Muscle of leg (tissue), 9 donors: ENCODE data around the gene GREB1. TPM values are rescaled to one million over a fixed set of nuclear protein-coding genes. Genes with fewer than 3 reads are reported as not detected.

Source experiments
- polyA plus RNA-seq, 8 donors: library from polyadenylated mRNA; unstranded; fragments of 120-200 nt; gene quantifications; one replicate each; pipeline versions ENCODE4 v1.2.1 to v1.2.3, GENCODE V29; 2013; ENCODE audit warnings: inconsistent platforms in 1 of 8, low replicate concordance in 1 of 8; ENCODE audit not compliant: insufficient read length in 8 of 8, insufficient read depth in 1 of 8
- total RNA-seq: library from RNA; stranded (reverse); fragments of 120-200 nt; gene quantifications from one replicate; pipeline ENCODE4 v1.2.4, GENCODE V29; 2013

GREB1 gene
- total and polyA plus RNA-seq, 9 donors, result 6.5 to 14.4 (median 10.5) TPM

Other genes starting within 250 kb of the GREB1 start
- gene ROCK2, start 189.4 kb upstream of the GREB1 start, total RNA-seq, result 47.9 TPM
- gene ROCK2, start 189.4 kb upstream of the GREB1 start, polyA plus RNA-seq, result 10 to 100 TPM; 27.6 to 44.7 (median 40.6) TPM
- gene E2F6, start 67.9 kb upstream of the GREB1 start, total RNA-seq, result 15.0 TPM
- 10 to 100 TPM; 16.8 to 23.2 (median 18.9) TPM for gene E2F6, start 67.9 kb upstream of the GREB1 start, polyA plus RNA-seq
- not detected for gene NTSR2, start 136.2 kb downstream of the GREB1 start, total RNA-seq
- not detected for gene NTSR2, start 136.2 kb downstream of the GREB1 start, polyA plus RNA-seq
- gene LPIN1, start 212.6 kb downstream of the GREB1 start, total RNA-seq, result 18.3 TPM
- 10 to 100 TPM; 12.9 to 20.2 (median 15.9) TPM for gene LPIN1, start 212.6 kb downstream of the GREB1 start, polyA plus RNA-seq